HUDEP-2 (cell line): ENCODE measurements around the gene CABP2.
"Not testable (repeated sequence)": the region's sequence is repeated elsewhere in the genome, so short reads cannot be mapped to it uniquely, and the experiment has no call there.

ENCODE experiments used
- DNase-seq, 76 experiments: peaks; one replicate each; lab custom pipeline; 2025; ENCODE audit not compliant: unreplicated experiment in 76 of 76; lab: John Stamatoyannopoulos, UW

Gene CABP2

GRCh38 chr11:67482275-67482826 is 40.9 kb downstream of the CABP2 start:
- DNase-seq, result no peak

- not testable (repeated sequence) for DNase-seq
Observed at GRCh38 chr11:67477344-67478050, 45.7 kb downstream of the CABP2 start.

GRCh38 chr11:67476692-67477091 is 46.6 kb downstream of the CABP2 start:
- DNase-seq, result not testable (repeated sequence)

DNA sequence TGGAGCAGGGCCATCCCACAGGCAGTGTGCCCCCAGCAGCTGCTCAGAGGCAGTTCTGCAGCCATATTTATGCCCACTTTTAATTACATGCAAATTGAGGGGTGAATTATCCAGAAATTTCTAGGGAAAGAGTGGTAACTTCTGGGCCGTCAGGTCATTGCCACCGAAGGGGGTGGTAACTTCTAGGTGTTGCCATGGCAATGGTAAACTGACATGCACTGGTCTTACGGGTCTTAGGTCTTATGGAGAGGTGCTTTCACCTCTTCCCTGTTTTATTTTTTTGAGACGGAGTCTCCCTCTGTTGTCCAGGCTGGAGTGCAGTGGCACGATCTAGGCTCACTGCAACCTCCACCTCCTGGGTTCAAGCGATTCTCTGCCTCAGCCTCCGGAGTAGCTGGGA is 50.4 kb downstream of the CABP2 start:
- DNase-seq, result no peak

DNA sequence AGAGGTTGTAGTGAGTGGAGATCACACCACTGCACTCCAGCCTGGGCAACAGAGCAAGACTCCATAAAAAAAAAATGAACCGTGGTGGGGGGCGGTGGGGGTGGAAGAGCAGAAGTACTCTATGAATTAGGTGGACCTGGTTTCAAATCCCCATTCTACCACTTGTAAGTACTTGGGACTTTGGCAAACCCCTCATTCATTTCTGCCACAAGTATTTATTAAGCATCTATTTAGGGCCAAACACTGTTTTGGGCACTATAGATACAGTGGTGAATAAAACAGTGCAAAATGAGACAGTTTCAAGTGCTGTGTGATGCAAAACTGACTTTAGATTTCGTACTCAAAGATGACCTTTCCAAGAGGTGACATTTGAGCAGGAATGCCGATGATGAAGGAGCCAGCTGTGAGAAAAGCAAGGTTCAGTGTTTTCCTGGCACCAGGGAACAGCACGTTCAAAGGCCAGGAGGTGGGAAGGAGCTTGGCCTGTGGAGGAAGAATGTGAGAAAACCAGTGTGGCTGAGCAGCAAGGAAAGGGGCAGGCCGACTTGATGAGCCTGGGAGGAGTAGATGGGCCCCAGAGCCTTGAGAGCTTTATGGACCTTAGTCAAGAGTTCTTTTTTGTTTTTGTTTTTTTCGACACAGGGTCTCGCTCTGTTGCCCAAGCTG is 52.8 kb downstream of the CABP2 start:
- DNase-seq, result no peak

DNA sequence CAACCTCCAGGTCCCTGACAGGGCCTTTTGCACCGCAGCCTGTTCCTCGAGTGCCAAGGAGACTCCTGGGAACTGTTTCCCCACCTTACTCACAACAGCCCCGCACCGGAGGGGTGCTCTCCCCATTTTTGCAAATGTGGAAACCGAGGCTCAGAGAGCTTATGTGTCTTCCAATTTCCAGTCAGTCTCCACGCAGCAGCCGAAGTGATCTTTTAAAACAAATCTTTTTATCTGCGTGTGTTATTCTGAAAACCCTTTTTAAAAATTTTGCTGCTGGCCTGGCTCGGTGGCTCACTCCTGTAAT is 53.8 kb downstream of the CABP2 start:
- peak in 1 of 76 experiments; percentile 71 for DNase-seq
